HCT116 (cell line): ENCODE measurements around the gene AAR2. TPM values are rescaled to one million over a fixed set of nuclear protein-coding genes. Genes with fewer than 3 reads are reported as not detected.

Source experiments
- ATAC-seq: fragments of 200-7000 bp; cut with Tn5 transposase; 2 replicates; pipeline ENCODE4 v1.9.1; 2020; ENCODE audit warnings: mild to moderate bottlenecking, moderate library complexity
- BruUV-seq: library from RNA; stranded (reverse); fragments of 400-500 nt; replicated peaks from 2 replicates; lab custom pipeline; 2021; lab: Mats Ljungman, UMichigan
- CTCF ChIA-PET: fragments of 300-600 bp; sonication (Branson Sonifier 250); formaldehyde crosslinking; loops from one replicate; lab custom pipeline; 2021; ENCODE audit warnings: antibody characterized with exemption; lab: Charles Lee
- POLR2A ChIA-PET: fragments of 300-600, 350-600 bp; sonication (Branson Sonifier 250); formaldehyde crosslinking; loops from one replicate; lab custom pipeline; 2021; ENCODE audit warnings: antibody characterized with exemption; lab: Charles Lee
- RAD21 ChIA-PET, 2 experiments: fragments of 300-600 bp; sonication (Branson Sonifier 250); formaldehyde crosslinking; loops; one replicate each; lab custom pipeline; 2023; ENCODE audit warnings: low total read pairs in 2 of 2; ENCODE audit not compliant: uncharacterized antibody in 2 of 2, unreplicated experiment in 2 of 2, low non-redundant PET in 1 of 2; lab: Charles Lee
- DNase-seq: peaks from one replicate; pipeline ENCODE4 v3.0.0-alpha.2; 2010; ENCODE audit warnings: low read depth, low spot score
- H2AFZ ChIP-seq: fragments of 200-600 bp; shearing (Covaris generic), sonication (generic); 2 replicates; pipeline ENCODE4 v1.6.1; 2017; ENCODE audit warnings: low read depth, mixed run types, mixed read lengths, antibody characterized with exemption, low read length; ENCODE audit not compliant: poor library complexity, severe bottlenecking
- H3K27ac ChIP-seq: 2 replicates; pipeline ENCODE4 v1.5.1; 2012; ENCODE audit warnings: low read depth, low read length
- H3K27me3 ChIP-seq: fragments of 200-600 bp; sonication (generic); 2 replicates; pipeline ENCODE4 v1.6.1; 2016; ENCODE audit warnings: mixed run types, low read length, mixed read lengths; ENCODE audit not compliant: insufficient read depth
- H3K36me3 ChIP-seq, 2 experiments: fragments of 200-500 bp in 1 of 2; fragments of 200-600 bp in 1 of 2; sonication (Bioruptor generic) in 1 of 2; sonication (generic) in 1 of 2; 2 replicates each; pipeline versions ENCODE4 v1.5.1 to v1.6.1; 2014 to 2016; ENCODE audit warnings: low read length in 2 of 2, inconsistent platforms in 1 of 2, mixed read lengths in 1 of 2, mixed run types in 1 of 2; ENCODE audit not compliant: insufficient read depth in 2 of 2, control insufficient read depth in 1 of 2
- H3K4me1 ChIP-seq, 2 experiments: fragments of 200-600 bp in 1 of 2; sonication (generic) in 1 of 2; 2 replicates each; pipeline versions ENCODE4 v1.5.1 to v1.6.1; 2012 to 2017; ENCODE audit warnings: low read length in 2 of 2, inconsistent platforms in 1 of 2, mild to moderate bottlenecking in 1 of 2, mixed read lengths in 1 of 2, mixed run types in 1 of 2, moderate library complexity in 1 of 2; ENCODE audit not compliant: insufficient read depth in 2 of 2, control insufficient read depth in 1 of 2
- H3K4me2 ChIP-seq: fragments of 200-600 bp; sonication (generic); 2 replicates; pipeline ENCODE4 v1.6.1; 2017; ENCODE audit warnings: mixed run types, low read length, mixed read lengths
- H3K4me3 ChIP-seq, 2 experiments: fragments of 200-600 bp in 1 of 2; sonication (generic) in 1 of 2; replicated peaks in 1 of 2; 2 replicates each; pipeline ENCODE4 v1.5.1; 2011 to 2016; ENCODE audit warnings: low read length in 2 of 2, control low read depth in 1 of 2, low read depth in 1 of 2, mild to moderate bottlenecking in 1 of 2, mixed read lengths in 1 of 2, mixed run types in 1 of 2
- H3K79me2 ChIP-seq: fragments of 200-600 bp; sonication (generic); 2 replicates; pipeline ENCODE4 v1.6.1; 2017; ENCODE audit warnings: mild to moderate bottlenecking, mixed run types, low read length, moderate library complexity, mixed read lengths; ENCODE audit not compliant: insufficient read depth
- H3K9ac ChIP-seq: fragments of 200-600 bp; sonication (generic); 2 replicates; pipeline ENCODE4 v1.6.1; 2016; ENCODE audit warnings: low read length, mixed read lengths
- H3K9me2 ChIP-seq: fragments of 200-600 bp; sonication (generic), shearing (Covaris generic); 2 replicates; pipeline ENCODE4 v1.6.1; 2017; ENCODE audit warnings: mixed run types, mild to moderate bottlenecking, moderate library complexity; ENCODE audit not compliant: insufficient read depth
- H3K9me3 ChIP-seq, 2 experiments: fragments of 200-500 bp in 1 of 2; fragments of 200-600 bp in 1 of 2; sonication (Bioruptor generic) in 1 of 2; sonication (generic) in 1 of 2; 2 replicates each; pipeline ENCODE4 v1.6.1; 2014 to 2017; ENCODE audit warnings: low read length in 2 of 2, mixed read lengths in 2 of 2, inconsistent platforms in 1 of 2, low read depth in 1 of 2, mild to moderate bottlenecking in 1 of 2, mixed run types in 1 of 2, moderate library complexity in 1 of 2; ENCODE audit not compliant: control insufficient read depth in 1 of 2, insufficient read depth in 1 of 2
- H4K20me1 ChIP-seq: fragments of 200-600 bp; sonication (generic), shearing (Covaris generic); 2 replicates; pipeline ENCODE4 v1.6.1; 2017; ENCODE audit warnings: mixed run types, mild to moderate bottlenecking, moderate library complexity; ENCODE audit not compliant: insufficient read depth
- ATF3 ChIP-seq: IDR thresholded peaks from 2 replicates; pipeline ENCODE4 v1.6.1; 2012
- CBX3 ChIP-seq: IDR thresholded peaks from 2 replicates; pipeline ENCODE4 v1.6.1; 2012; ENCODE audit warnings: low read depth
- CEBPB ChIP-seq: IDR thresholded peaks from 2 replicates; pipeline ENCODE4 v1.6.1; 2012; ENCODE audit warnings: low read depth
- ELF1 ChIP-seq: IDR thresholded peaks from 2 replicates; pipeline ENCODE4 v1.6.1; 2012; ENCODE audit warnings: low read depth, borderline replicate concordance
- EZH2phosphoT487 ChIP-seq: fragments of 200-600 bp; IDR thresholded peaks from 2 replicates; pipeline ENCODE4 v1.6.1; 2018; ENCODE audit warnings: antibody characterized with exemption, borderline replicate concordance
- JUND ChIP-seq: IDR thresholded peaks from 2 replicates; pipeline ENCODE4 v1.6.1; 2012
- MAX ChIP-seq: IDR thresholded peaks from 2 replicates; pipeline ENCODE4 v1.6.1; 2012
- POLR2A ChIP-seq: IDR thresholded peaks from 2 replicates; pipeline ENCODE4 v1.7.0; 2011; ENCODE audit warnings: borderline replicate concordance; ENCODE audit not compliant: insufficient read depth, insufficient read length; ENCODE audit errors: extremely low read depth
- POLR2AphosphoS5 ChIP-seq: IDR thresholded peaks from 2 replicates; pipeline ENCODE4 v1.6.1; 2011; ENCODE audit warnings: mild to moderate bottlenecking, low read depth, low read length, moderate library complexity
- RAD21 ChIP-seq: IDR thresholded peaks from 2 replicates; pipeline ENCODE4 v1.6.1; 2012; ENCODE audit warnings: low read depth, mild to moderate bottlenecking
- REST ChIP-seq: IDR thresholded peaks from 2 replicates; pipeline ENCODE4 v1.6.1; 2012; ENCODE audit warnings: low read depth
- SIN3A ChIP-seq: IDR thresholded peaks from 2 replicates; pipeline ENCODE4 v1.6.1; 2012; ENCODE audit warnings: low read depth
- SRF ChIP-seq: IDR thresholded peaks from 2 replicates; pipeline ENCODE4 v1.6.1; 2012; ENCODE audit warnings: low read depth
- ZBTB33 ChIP-seq: IDR thresholded peaks from 2 replicates; pipeline ENCODE4 v1.6.1; 2011; ENCODE audit warnings: mild to moderate bottlenecking, low read length, moderate library complexity; ENCODE audit not compliant: insufficient replicate concordance; ENCODE audit errors: extremely low read depth
- intact Hi-C: fragments of 100-400 bp; cut with micrococcal nuclease; formaldehyde crosslinking; loops from 2 replicates; pipeline ENCODE4 v1.10.0; 2022
- total RNA-seq: library from RNA; stranded (reverse); gene quantifications from one replicate; pipeline ENCODE4 v1.2.1, GENCODE V29; 2021; ENCODE audit not compliant: unreplicated experiment

Gene AAR2
- total RNA-seq, 1 experiment from 2014 or later: 23.3 TPM

- Histone ChIP-seq H3K27me3 (no peaks in the 10 kb centered on the region), H2AFZ (no peak overlapping the region)
- TF ChIP-seq JUND: no peak
- no peak for TF ChIP-seq SIN3A
- TF ChIP-seq REST: no peak
- no peak for TF ChIP-seq MAX
- TF ChIP-seq CBX3: no peak
- TF ChIP-seq EZH2phosphoT487: no peak
- TF ChIP-seq SRF: no peak
- no peak for TF ChIP-seq RAD21
- no peak for TF ChIP-seq ZBTB33
- TF ChIP-seq ELF1: no peak
- TF ChIP-seq POLR2A: no peak
- TF ChIP-seq ATF3: no peak
- no peak for TF ChIP-seq POLR2AphosphoS5
- no peak for TF ChIP-seq CEBPB
- TF ChIP-seq, all 23 proteins: peak for 0
- intact Hi-C loops: no loop called here
- ATAC-seq: no peak
- H3K4me3 ChIP-seq: no peak overlapping the region
- H3K9ac ChIP-seq: no peak overlapping the region
- no peaks in the 10 kb centered on the region for H3K9me3 ChIP-seq
- H3K4me2 ChIP-seq: no peak overlapping the region
- H3K27ac ChIP-seq: no peak overlapping the region
- H3K4me1 ChIP-seq: peaks cover 10 to 13% of the 10 kb centered on the region in 2 experiments
- no peak for DNase-seq
- H3K9me2 ChIP-seq: no peaks in the 10 kb centered on the region
- 0 out of 2 replicates have a peak, but pooled peaks cover 5% of the 10 kb centered on the region for H4K20me1 ChIP-seq
- ChIA-PET POLR2A (no interaction called here), CTCF (no interaction called here), RAD21 (no interaction called here)
- peaks cover 74% of the 10 kb centered on the region for H3K79me2 ChIP-seq
- no TSS peak for BruUV-seq
- H3K36me3 ChIP-seq: peaks cover 12 to 34% of the 10 kb centered on the region in 2 experiments; a peak in 3 of 4 replicates
These were observed 2.5 kb downstream of the AAR2 start for GRCh38 chr20:36238760-36239159.
